ENCODE results near the gene HSD17B12. TPM values are rescaled to one million over a fixed set of nuclear protein-coding genes. Genes with fewer than 3 reads are reported as not detected.
A peak's percentile ranks its signal among the peaks of the same experiment; 100 is the strongest.

The HSD17B12 gene
- polyA plus RNA-seq, 1 donor (not counting 4 experiments of a cell fraction or from before 2014, with no cell fraction given) = 105 TPM

GRCh38 chr11:43632181-43632580 lies 48.4 kb upstream of the HSD17B12 start:
- Histone ChIP-seq H4K20me1 (ENCODE audit: control insufficient read depth, extremely low read depth, insufficient read depth, low read length) (no peaks in the 10 kb centered on the region), H3K27me3 (ENCODE audit: control insufficient read depth, extremely low read depth, insufficient read depth, low read length) (peaks cover 15% of the 10 kb centered on the region), H3K79me2 (ENCODE audit: control insufficient read depth, insufficient read depth, low read length) (no peaks in the 10 kb centered on the region), H3K4me3 (ENCODE audit: control insufficient read depth in 2 of 3, extremely low read depth in 1 of 3, insufficient read depth in 2 of 3, low read depth in 1 of 3, low read length in 3 of 3) (no peak overlapping the region), H3K4me1 (ENCODE audit: control insufficient read depth, extremely low read depth, insufficient read depth, low read length) (no peaks in the 10 kb centered on the region), H3K9me3 (ENCODE audit: control insufficient read depth, low read depth, low read length) (no peaks in the 10 kb centered on the region), H3K4me2 (ENCODE audit: control insufficient read depth, extremely low read depth, insufficient read depth, low read depth, low read length) (no peak overlapping the region), H3K36me3 (ENCODE audit: control insufficient read depth in 2 of 2, extremely low read depth in 1 of 2, insufficient read depth in 2 of 2, low read length in 2 of 2) (no peaks in the 10 kb centered on the region), H3K9ac (ENCODE audit: control insufficient read depth, extremely low read depth, insufficient read depth, low read length) (no peak overlapping the region), H2AFZ (ENCODE audit: control insufficient read depth, low read length) (peak overlapping the region; percentile 5), H3K9me1 (ENCODE audit: control insufficient read depth, extremely low read depth, insufficient read depth, low read length) (no peaks in the 10 kb centered on the region), H3K27ac (ENCODE audit: control insufficient read depth, insufficient read depth, low read length) (no peak overlapping the region)
- no peak for DNase-seq (ENCODE audit: low read depth, low spot score)
- FAIRE-seq = no peak
- dilution Hi-C loops (cut with MboI; ENCODE audit: extremely low pct_ligation_motif_present, low sequenced_read_pairs) = no loop called here
- TF ChIP-seq CTCF (optimal IDR thresholded peaks at IDR 0.05 in 1 of 3, IDR thresholded peaks at IDR 0.05 in 1 of 3, conservative IDR thresholded peaks at IDR 0.05 in 1 of 3; ENCODE audit: extremely low read depth in 1 of 3, insufficient read depth in 2 of 3, low read length in 3 of 3) = no peak
- no peak for TF ChIP-seq EZH2 (IDR thresholded peaks at IDR 0.05; ENCODE audit: low read length)

DNA sequence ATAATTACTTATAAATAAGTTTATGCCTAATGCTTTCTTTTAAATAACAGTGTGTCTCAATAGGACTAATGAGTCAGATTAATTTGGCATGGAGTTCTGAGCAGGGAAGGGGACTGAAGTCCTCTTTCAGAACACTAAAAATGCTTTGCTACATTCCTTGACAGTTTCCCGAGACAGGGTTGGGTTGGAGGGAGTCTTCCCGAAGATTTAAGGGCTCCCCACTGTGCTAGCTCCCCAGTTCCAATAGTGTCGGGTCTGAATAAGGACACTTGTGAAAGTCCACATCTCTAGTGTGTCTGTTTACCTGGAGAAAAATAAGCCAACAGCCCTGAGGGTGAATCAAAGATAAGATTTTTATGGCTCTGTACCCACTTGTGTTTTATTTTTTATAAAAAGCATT lies 41.8 kb upstream of the HSD17B12 start:
- H3K36me3 ChIP-seq (ENCODE audit: control insufficient read depth in 2 of 2, extremely low read depth in 1 of 2, insufficient read depth in 2 of 2, low read length in 2 of 2) = no peaks in the 10 kb centered on the region
- DNase-seq (ENCODE audit: low read depth, low spot score) (no peak), FAIRE-seq (no peak)
- H3K9me1 ChIP-seq (ENCODE audit: control insufficient read depth, extremely low read depth, insufficient read depth, low read length) = no peaks in the 10 kb centered on the region
- dilution Hi-C loops (cut with MboI; ENCODE audit: extremely low pct_ligation_motif_present, low sequenced_read_pairs) = no loop called here
- no peaks in the 10 kb centered on the region for H3K79me2 ChIP-seq (ENCODE audit: control insufficient read depth, insufficient read depth, low read length)
- no peaks in the 10 kb centered on the region for H3K9me3 ChIP-seq (ENCODE audit: control insufficient read depth, low read depth, low read length)
- no peak overlapping the region for H3K4me3 ChIP-seq (ENCODE audit: control insufficient read depth in 2 of 3, extremely low read depth in 1 of 3, insufficient read depth in 2 of 3, low read depth in 1 of 3, low read length in 3 of 3)
- no peak overlapping the region for H2AFZ ChIP-seq (ENCODE audit: control insufficient read depth, low read length)
- peaks cover 25% of the 10 kb centered on the region for H3K27me3 ChIP-seq (ENCODE audit: control insufficient read depth, extremely low read depth, insufficient read depth, low read length)
- no peaks in the 10 kb centered on the region for H4K20me1 ChIP-seq (ENCODE audit: control insufficient read depth, extremely low read depth, insufficient read depth, low read length)
- H3K4me2 ChIP-seq (ENCODE audit: control insufficient read depth, extremely low read depth, insufficient read depth, low read depth, low read length) = no peak overlapping the region
- TF ChIP-seq CTCF (optimal IDR thresholded peaks at IDR 0.05 in 1 of 3, IDR thresholded peaks at IDR 0.05 in 1 of 3, conservative IDR thresholded peaks at IDR 0.05 in 1 of 3; ENCODE audit: extremely low read depth in 1 of 3, insufficient read depth in 2 of 3, low read length in 3 of 3) (no peak), EZH2 (IDR thresholded peaks at IDR 0.05; ENCODE audit: low read length) (no peak)
- no peak overlapping the region for H3K9ac ChIP-seq (ENCODE audit: control insufficient read depth, extremely low read depth, insufficient read depth, low read length)
- H3K4me1 ChIP-seq (ENCODE audit: control insufficient read depth, extremely low read depth, insufficient read depth, low read length) = peaks cover 3% of the 10 kb centered on the region
- H3K27ac ChIP-seq (ENCODE audit: control insufficient read depth, insufficient read depth, low read length) = no peak overlapping the region

Data from keratinocyte (primary cell).